Liver (tissue), 9 donors: ENCODE measurements around the gene RNLS. TPM values are rescaled to one million over a fixed set of nuclear protein-coding genes. Genes with fewer than 3 reads are reported as not detected.

ENCODE experiments used
- DNase-seq: peaks from one replicate; pipeline ENCODE4 v3.0.0-alpha.2; 2017; ENCODE audit warnings: low spot score
- H3K27ac ChIP-seq, 2 donors: one replicate each; pipeline ENCODE4 v1.7.0; 2013; ENCODE audit warnings: inconsistent platforms in 2 of 2, low read length in 2 of 2, control low read depth in 1 of 2, low read depth in 1 of 2, mild to moderate bottlenecking in 1 of 2
- H3K27me3 ChIP-seq, 4 donors: one replicate each; pipeline versions ENCODE4 v1.6.1 to v1.7.0; 2013; ENCODE audit warnings: low read length in 3 of 4, inconsistent platforms in 1 of 4, mild to moderate bottlenecking in 1 of 4, moderate library complexity in 1 of 4; ENCODE audit not compliant: control insufficient read depth in 4 of 4, insufficient read depth in 4 of 4
- H3K36me3 ChIP-seq, 4 donors: one replicate each; pipeline versions ENCODE4 v1.6.1 to v1.7.0; 2013; ENCODE audit warnings: low read length in 3 of 4, mild to moderate bottlenecking in 3 of 4, low read depth in 1 of 4, moderate library complexity in 1 of 4; ENCODE audit not compliant: control insufficient read depth in 4 of 4, insufficient read depth in 3 of 4
- H3K4me1 ChIP-seq, 4 donors: one replicate each; pipeline versions ENCODE4 v1.6.1 to v1.7.0; 2013; ENCODE audit warnings: low read length in 3 of 4, mild to moderate bottlenecking in 3 of 4, moderate library complexity in 1 of 4; ENCODE audit not compliant: control insufficient read depth in 4 of 4, insufficient read depth in 4 of 4
- H3K4me3 ChIP-seq, 3 donors: one replicate each; pipeline versions ENCODE4 v1.6.1 to v1.7.0; 2013; ENCODE audit warnings: low read length in 3 of 3, control low read depth in 1 of 3, low read depth in 1 of 3, mild to moderate bottlenecking in 1 of 3
- H3K9ac ChIP-seq, 2 donors: one replicate each; pipeline ENCODE4 v1.7.0; 2013; ENCODE audit warnings: low read length in 2 of 2, mild to moderate bottlenecking in 2 of 2, moderate library complexity in 2 of 2, control low read depth in 1 of 2, low read depth in 1 of 2
- H3K9me3 ChIP-seq, 4 donors: one replicate each; pipeline versions ENCODE4 v1.6.1 to v1.7.0; 2013; ENCODE audit warnings: low read length in 3 of 4; ENCODE audit not compliant: control insufficient read depth in 4 of 4
- ATF3 ChIP-seq: IDR thresholded peaks from 2 replicates; pipeline ENCODE4 v1.6.1; 2016; ENCODE audit warnings: antibody characterized with exemption
- CTCF ChIP-seq: fragments of 150-350 bp; IDR thresholded peaks from 2 replicates; pipeline ENCODE4 v1.5.1; 2017; ENCODE audit warnings: improper control_type of control experiment, low read depth, low read length; ENCODE audit not compliant: missing input control
- EGR1 ChIP-seq, 2 donors: IDR thresholded peaks; 2 replicates each; pipeline ENCODE4 v1.6.1; 2016 to 2018; ENCODE audit warnings: antibody characterized with exemption in 2 of 2, low read depth in 2 of 2
- FOXA2 ChIP-seq: IDR thresholded peaks from 2 replicates; pipeline ENCODE4 v1.6.1; 2016; ENCODE audit warnings: antibody characterized with exemption
- GABPA ChIP-seq, 2 donors: IDR thresholded peaks in 1 of 2; conservative IDR thresholded peaks in 1 of 2; 2 replicates each; pipeline ENCODE4 v1.6.1; 2016; ENCODE audit warnings: antibody characterized with exemption in 2 of 2, mild to moderate bottlenecking in 1 of 2, moderate library complexity in 1 of 2
- HNF4A ChIP-seq, 2 donors: conservative IDR thresholded peaks; 2 replicates each; pipeline ENCODE4 v1.6.1; 2016; ENCODE audit warnings: antibody characterized with exemption in 2 of 2, mild to moderate bottlenecking in 2 of 2
- HNF4G ChIP-seq: IDR thresholded peaks from 2 replicates; pipeline ENCODE4 v1.6.1; 2016; ENCODE audit warnings: antibody characterized with exemption
- JUND ChIP-seq, 2 donors: IDR thresholded peaks; 2 replicates each; pipeline ENCODE4 v1.6.1; 2016; ENCODE audit warnings: antibody characterized with exemption in 2 of 2
- NR2F2 ChIP-seq: IDR thresholded peaks from 2 replicates; pipeline ENCODE4 v1.6.1; 2016; ENCODE audit warnings: antibody characterized with exemption
- RXRA ChIP-seq, 2 donors: IDR thresholded peaks; 2 replicates each; pipeline ENCODE4 v1.6.1; 2017 to 2018; ENCODE audit warnings: antibody characterized with exemption in 2 of 2, mild to moderate bottlenecking in 1 of 2
- SP1 ChIP-seq: IDR thresholded peaks from 2 replicates; pipeline ENCODE4 v1.6.1; 2018; ENCODE audit warnings: antibody characterized with exemption, mild to moderate bottlenecking
- TAF1 ChIP-seq: conservative IDR thresholded peaks from 2 replicates; pipeline ENCODE4 v1.6.1; 2016; ENCODE audit warnings: antibody characterized with exemption, mild to moderate bottlenecking
- WGBS: extraction: QIAGEN DNeasy Blood & Tissue Kit; methylation state at CpG from one replicate; pipeline ENCODE4 v1.1.7; 2013; 5-methylcytosine and 5-hydroxymethylcytosine counted together
- polyA plus RNA-seq, 2 donors: library from polyadenylated mRNA; stranded (reverse) in 1 of 2; unstranded in 1 of 2; fragments of 200-250 nt in 1 of 2; fragments of >200 nt in 1 of 2; fragmentation: Nextera tagmentation in 1 of 2; extraction: Ambion mirVana in 1 of 2; gene quantifications; one replicate each; pipeline versions ENCODE4 v1.2.1 to v1.2.3, GENCODE V29; 2013 to 2015
- total RNA-seq, 2 donors: library from RNA; depleted of rRNA; stranded (reverse); fragments of >200 nt; gene quantifications; one replicate each; pipeline ENCODE4 v1.2.3, GENCODE V29; 2014
- TF ChIP-seq, protein P1 (sequence below): IDR thresholded peaks from 2 replicates; pipeline ENCODE4 v1.6.1; 2016; ENCODE audit warnings: antibody characterized with exemption, mild to moderate bottlenecking
- TF ChIP-seq, protein P2 (sequence below): IDR thresholded peaks from 2 replicates; pipeline ENCODE4 v1.6.1; 2016; ENCODE audit warnings: antibody characterized with exemption
- TF ChIP-seq, protein P3 (sequence below): IDR thresholded peaks from 2 replicates; pipeline ENCODE4 v1.6.1; 2016; ENCODE audit warnings: antibody characterized with exemption
- donor health status: healthy.
- donor health status: healthy.
- donor health status: healthy.
- donor health status: healthy.
- donor health status: healthy.

Gene RNLS
- total and polyA plus RNA-seq, 4 donors = 4.1 to 12.4 (median 7.5) TPM

GRCh38 chr10:88336334-88336733 lies 246.8 kb downstream of the RNLS start:
- Histone ChIP-seq H3K27me3 (no peaks in the 10 kb centered on the region), H3K9me3 (no peaks in the 10 kb centered on the region), H3K4me1 (no peaks in the 10 kb centered on the region), H3K36me3 (no peaks in the 10 kb centered on the region), H3K4me3 (no peak overlapping the region), H3K27ac (no peak overlapping the region), H3K9ac (no peak overlapping the region)
- WGBS = 69% methylated on average over 4 of the region's 4 CpGs
- TF ChIP-seq EGR1 (IDR thresholded peaks at IDR 0.05; ENCODE audit: low read depth in 2 of 2) (no peak), HNF4G (no peak), ATF3 (no peak), RXRA (IDR thresholded peaks at IDR 0.05) (no peak), TAF1 (no peak), SP1 (no peak), FOXA2 (no peak)
- TF ChIP-seq, protein P1, sequence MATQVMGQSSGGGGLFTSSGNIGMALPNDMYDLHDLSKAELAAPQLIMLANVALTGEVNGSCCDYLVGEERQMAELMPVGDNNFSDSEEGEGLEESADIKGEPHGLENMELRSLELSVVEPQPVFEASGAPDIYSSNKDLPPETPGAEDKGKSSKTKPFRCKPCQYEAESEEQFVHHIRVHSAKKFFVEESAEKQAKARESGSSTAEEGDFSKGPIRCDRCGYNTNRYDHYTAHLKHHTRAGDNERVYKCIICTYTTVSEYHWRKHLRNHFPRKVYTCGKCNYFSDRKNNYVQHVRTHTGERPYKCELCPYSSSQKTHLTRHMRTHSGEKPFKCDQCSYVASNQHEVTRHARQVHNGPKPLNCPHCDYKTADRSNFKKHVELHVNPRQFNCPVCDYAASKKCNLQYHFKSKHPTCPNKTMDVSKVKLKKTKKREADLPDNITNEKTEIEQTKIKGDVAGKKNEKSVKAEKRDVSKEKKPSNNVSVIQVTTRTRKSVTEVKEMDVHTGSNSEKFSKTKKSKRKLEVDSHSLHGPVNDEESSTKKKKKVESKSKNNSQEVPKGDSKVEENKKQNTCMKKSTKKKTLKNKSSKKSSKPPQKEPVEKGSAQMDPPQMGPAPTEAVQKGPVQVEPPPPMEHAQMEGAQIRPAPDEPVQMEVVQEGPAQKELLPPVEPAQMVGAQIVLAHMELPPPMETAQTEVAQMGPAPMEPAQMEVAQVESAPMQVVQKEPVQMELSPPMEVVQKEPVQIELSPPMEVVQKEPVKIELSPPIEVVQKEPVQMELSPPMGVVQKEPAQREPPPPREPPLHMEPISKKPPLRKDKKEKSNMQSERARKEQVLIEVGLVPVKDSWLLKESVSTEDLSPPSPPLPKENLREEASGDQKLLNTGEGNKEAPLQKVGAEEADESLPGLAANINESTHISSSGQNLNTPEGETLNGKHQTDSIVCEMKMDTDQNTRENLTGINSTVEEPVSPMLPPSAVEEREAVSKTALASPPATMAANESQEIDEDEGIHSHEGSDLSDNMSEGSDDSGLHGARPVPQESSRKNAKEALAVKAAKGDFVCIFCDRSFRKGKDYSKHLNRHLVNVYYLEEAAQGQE = no peak
- no peak for DNase-seq

GRCh38 chr10:88333248-88333630 lies 249.9 kb downstream of the RNLS start:
- Histone ChIP-seq H3K4me3 (no peak overlapping the region), H3K36me3 (no peaks in the 10 kb centered on the region), H3K4me1 (no peaks in the 10 kb centered on the region), H3K27me3 (no peaks in the 10 kb centered on the region), H3K27ac (no peak overlapping the region), H3K9me3 (no peaks in the 10 kb centered on the region), H3K9ac (no peak overlapping the region)
- no peak for TF ChIP-seq GABPA (IDR thresholded peaks at IDR 0.05 in 1 of 2, conservative IDR thresholded peaks at IDR 0.05 in 1 of 2)
- TF ChIP-seq HNF4G = no peak
- no peak for TF ChIP-seq SP1
- TF ChIP-seq JUND (IDR thresholded peaks at IDR 0.05) = no peak
- no peak for TF ChIP-seq CTCF
- TF ChIP-seq ATF3 = no peak
- no peak for TF ChIP-seq EGR1 (IDR thresholded peaks at IDR 0.05; ENCODE audit: low read depth in 2 of 2)
- no peak for TF ChIP-seq NR2F2
- TF ChIP-seq RXRA (IDR thresholded peaks at IDR 0.05) = no peak
- TF ChIP-seq, protein P2, sequence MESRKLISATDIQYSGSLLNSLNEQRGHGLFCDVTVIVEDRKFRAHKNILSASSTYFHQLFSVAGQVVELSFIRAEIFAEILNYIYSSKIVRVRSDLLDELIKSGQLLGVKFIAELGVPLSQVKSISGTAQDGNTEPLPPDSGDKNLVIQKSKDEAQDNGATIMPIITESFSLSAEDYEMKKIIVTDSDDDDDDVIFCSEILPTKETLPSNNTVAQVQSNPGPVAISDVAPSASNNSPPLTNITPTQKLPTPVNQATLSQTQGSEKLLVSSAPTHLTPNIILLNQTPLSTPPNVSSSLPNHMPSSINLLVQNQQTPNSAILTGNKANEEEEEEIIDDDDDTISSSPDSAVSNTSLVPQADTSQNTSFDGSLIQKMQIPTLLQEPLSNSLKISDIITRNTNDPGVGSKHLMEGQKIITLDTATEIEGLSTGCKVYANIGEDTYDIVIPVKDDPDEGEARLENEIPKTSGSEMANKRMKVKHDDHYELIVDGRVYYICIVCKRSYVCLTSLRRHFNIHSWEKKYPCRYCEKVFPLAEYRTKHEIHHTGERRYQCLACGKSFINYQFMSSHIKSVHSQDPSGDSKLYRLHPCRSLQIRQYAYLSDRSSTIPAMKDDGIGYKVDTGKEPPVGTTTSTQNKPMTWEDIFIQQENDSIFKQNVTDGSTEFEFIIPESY = no peak
- TF ChIP-seq TAF1 = no peak
- no peak for TF ChIP-seq HNF4A (conservative IDR thresholded peaks at IDR 0.05)
- TF ChIP-seq FOXA2 = no peak
- TF ChIP-seq, protein P3, sequence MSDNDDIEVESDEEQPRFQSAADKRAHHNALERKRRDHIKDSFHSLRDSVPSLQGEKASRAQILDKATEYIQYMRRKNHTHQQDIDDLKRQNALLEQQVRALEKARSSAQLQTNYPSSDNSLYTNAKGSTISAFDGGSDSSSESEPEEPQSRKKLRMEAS = no peak
- TF ChIP-seq, protein P1 = no peak
- WGBS = 83% methylated on average over 3 of the region's 3 CpGs
- DNase-seq = no peak
